RPMI7951 (cell line): ENCODE results near the gene TLK1. TPM values are rescaled to one million over a fixed set of nuclear protein-coding genes. Genes with fewer than 3 reads are reported as not detected.

Experiments used
- DNase-seq: peaks from one replicate; pipeline ENCODE4 v3.0.0-alpha.2; 2012; ENCODE audit warnings: low read depth
- total RNA-seq: library from RNA; depleted of rRNA; stranded (reverse); fragments of >200 nt; shearing (Covaris generic); gene quantifications from 2 replicates; pipeline ENCODE4 v1.2.3, GENCODE V29; 2014

Gene TLK1
- total RNA-seq, 1 experiment from 2014 or later: 13.6 TPM

DNA sequence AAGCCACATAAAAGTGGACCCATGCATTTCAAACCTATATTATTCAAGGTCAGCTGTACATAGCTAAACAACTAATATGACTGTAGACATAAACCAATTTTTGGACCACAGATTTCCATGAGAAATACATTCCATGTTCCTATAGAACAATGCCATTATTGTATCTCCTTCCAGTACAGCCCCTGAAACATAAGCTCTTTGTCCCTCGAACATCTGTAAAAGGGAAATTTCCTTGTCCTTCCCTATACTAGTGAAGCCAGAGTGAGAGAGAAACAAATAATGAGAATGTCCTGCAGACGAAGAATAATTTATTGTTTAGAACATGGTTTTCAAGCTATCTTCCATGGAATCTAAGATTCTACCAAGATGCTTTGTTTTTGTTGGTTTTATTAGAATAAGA is 156.3 kb downstream of the TLK1 start:
- DNase-seq: peak; percentile 28

- DNase-seq: no peak
These were observed 161.0 kb downstream of the TLK1 start for GRCh38 chr2:170999654-171000053.

DNA sequence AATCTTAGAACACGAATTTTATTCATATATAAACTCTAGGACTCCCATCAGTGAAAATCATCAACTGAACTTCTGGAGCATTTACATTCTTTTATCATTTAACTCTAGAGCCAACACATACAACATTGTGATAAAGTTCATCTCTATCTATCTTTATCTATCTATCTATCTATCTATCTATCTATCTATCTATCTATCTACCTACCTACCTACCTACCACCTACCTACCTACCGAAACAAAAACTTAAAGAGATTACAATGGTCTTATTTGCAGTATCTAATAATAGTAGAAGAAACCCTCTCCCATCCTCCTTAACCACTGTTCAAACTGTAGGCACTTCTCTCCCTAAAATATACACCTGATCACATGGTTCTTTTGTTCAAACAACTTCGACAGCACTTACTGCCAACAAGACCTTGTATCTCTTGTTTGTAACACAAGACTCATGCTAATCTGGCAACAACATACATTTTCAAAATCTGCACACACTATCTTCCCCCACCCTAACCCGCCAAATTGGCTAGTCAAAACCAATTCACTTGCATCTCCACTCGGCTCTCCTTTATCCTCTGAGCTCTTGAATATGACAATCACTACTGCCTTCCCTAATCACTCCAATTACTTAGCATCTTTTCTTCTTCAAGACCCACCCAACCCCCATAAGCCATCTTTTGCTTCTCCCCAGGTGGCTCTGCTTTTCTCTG is 162.6 kb downstream of the TLK1 start:
- DNase-seq: no peak

DNA sequence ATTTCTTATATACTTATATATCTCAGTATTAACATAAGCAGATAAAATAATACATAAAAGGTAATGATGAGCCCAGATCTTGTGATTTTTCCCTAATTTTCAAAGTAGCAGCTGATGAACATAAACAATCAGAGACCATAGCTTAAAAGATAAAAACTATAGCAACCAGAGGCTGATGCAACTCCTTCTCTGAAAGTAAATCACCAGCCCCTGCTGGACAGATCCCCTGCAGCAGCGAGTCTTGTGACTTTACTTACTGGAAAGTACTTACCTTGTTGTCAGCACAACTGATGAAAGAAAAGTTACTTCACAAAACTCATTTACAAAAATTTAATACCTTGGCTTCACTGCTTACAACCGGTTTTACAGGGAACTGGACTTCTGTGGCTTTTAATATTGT is 164.4 kb downstream of the TLK1 start:
- DNase-seq: no peak

- DNase-seq: no peak
These were observed 169.1 kb downstream of the TLK1 start for GRCh38 chr2:170991398-170992182.

DNA sequence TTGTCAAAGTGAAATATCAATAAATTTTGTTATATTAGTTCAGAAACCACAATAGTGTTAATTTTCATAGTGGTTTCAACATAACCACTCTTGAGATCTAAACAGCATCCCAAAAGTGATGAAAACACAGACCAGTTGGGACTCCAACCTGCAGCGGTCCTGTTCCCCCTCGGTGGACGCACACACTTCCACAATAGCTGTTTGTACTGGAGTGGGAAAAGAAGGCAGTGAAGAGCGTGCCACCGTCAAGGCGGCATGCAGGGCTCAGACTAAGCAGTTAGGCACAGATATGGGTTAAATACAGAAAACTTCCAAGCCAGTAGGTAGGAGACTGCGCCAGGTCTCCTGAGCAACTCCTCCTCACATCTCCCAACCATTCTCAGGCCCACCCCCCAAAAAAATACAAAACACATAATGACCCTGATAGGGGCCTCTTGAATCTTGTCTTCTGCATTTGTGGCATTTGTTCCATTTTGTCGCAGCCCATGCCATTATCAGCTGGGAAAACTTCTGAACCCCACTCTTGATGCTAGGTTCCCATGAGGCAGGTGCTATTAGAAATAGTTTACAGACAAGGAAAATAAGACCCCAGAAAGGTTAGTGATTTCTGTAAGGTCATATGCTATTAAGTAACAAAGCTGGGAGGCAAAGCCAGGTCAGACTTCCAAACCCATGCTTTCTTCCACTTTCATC is 174.0 kb downstream of the TLK1 start:
- DNase-seq: no peak

DNA sequence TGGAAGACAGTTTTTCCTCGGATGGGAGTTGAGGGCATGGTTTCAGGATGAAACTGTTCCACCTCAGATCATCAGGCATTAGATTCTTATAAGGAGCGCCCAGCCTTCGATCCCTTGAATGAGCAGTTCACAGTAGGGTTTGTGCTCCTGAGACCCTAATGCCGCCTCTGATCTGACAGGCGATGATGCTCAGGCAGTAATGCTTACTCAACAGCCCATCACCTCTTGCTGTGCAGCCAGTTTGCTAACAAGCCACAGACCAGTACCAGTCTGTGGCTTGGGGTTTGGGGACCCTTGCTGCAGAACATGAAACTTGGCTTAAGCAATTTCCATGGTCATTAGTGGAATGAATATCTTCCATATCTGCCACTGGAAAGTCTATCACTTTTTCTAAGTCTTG is 175.3 kb downstream of the TLK1 start:
- no peak for DNase-seq

DNA sequence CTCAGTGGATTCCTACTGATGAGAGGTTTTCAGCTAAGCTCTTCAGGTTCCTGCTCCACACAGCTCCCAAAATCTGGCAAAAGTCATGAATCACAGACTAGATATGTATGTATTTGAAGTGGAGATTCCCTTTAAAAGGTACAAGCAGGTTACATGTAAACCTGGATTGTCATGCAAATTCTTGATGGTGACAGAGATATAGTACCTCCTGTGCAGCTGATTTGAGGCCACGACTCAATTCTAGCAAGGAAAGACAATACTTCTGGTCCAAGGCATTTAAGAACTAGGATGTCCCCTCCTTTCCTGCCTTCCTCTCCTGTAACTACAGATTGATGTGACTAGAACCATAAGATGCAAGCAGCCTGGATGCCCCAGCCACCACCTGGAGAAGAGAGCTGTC is 176.6 kb downstream of the TLK1 start:
- DNase-seq: no peak

GRCh38 chr2:170975943-170976270 is 184.8 kb downstream of the TLK1 start:
- DNase-seq: no peak

DNA sequence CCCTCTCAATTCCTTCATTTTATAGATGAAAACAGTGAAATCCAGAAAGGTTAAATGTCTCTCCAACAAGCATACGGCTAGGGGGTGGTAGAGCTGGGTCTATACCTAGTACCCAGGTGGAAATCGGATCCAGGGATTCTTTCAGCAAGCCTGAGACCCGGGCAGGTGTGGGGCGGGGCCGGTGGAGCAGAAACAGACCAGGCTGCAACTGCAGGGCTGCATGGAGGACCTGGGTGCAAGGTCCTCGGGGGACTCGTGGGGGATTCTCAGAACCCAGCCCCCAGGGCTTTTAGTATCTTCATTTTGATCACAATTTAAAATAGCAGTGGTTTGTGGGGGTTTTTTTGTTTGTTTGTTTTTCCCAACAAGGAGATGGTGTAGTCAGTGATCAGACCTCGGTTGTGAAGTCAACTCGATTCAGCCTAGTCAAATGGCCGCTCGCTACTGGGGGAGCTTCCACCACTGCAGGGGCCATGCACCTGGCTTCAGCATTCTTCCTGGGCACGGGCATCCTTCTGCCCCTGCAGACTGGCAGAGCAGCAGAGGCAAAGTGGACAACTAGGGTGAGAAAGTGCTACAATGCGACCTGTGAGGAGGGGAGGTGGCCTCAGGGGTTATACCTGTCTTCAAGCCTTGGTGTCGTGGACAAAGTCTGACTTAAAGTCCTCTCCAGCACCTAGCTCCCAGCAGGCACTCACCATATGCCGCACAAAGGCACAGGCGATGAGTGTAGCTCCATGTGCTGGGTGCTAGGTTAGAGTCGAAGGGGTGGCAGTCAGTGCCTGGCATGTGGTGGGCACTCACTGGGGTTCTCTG is 185.4 kb downstream of the TLK1 start:
- no peak for DNase-seq

GRCh38 chr2:170974304-170974993 is 186.2 kb downstream of the TLK1 start:
- DNase-seq: peak; percentile 61

DNA sequence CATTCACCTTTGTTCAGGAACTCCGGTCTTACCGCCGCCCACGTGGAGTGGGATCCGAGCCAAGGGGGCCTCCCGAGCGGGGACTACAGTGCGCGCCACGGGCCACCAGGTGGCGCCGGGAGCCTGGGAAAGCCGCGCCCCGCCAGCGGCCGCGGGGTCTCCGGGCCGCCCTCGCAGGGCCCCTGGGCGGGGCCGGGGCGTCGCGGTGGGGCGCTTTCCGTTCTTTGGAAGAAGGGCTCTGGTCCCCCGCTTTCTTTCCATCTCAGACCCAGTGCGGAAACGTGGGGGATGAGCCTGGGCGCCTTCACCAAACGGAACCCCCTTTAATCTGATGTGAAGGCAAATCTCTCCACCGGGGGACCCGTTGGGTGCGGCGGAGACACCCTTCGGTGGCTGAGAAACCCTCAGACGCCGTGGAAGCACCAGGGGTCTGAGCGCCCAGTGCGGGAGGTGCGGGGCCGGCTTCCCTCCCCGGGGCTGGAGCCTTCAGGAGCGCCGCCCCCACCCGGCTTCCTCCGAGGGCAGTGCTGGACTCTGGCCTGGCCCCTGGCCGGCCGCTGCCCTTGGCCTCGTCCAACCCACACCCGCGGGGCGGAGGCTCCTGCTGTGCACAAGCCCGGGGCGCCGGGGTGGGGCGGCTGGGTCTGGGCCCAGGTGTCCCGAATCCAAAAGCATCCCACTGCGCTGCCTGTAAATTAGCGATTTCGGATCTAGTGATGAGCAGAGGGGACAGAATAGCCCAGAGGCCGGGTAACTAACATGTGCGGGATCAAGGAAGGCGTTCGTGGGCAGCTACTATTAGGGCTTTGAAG is 187.0 kb downstream of the TLK1 start:
- DNase-seq: peak; percentile 72

DNA sequence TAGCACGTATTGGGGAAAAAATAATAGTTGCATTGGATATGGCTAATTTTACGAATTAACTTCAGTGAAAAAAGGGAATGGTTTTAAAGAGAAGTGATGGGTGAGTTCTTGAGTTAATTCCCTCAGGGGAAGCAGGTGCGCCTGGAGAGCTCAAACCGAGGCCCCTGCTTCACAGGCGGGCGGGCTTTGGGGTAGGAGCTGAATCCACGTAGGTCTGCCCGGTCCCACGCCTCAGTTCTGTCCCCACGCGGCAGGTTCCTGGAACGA is 187.5 kb downstream of the TLK1 start:
- no peak for DNase-seq

- DNase-seq: peak; percentile 20
These were observed 188.1 kb downstream of the TLK1 start for GRCh38 chr2:170972296-170973224.

- DNase-seq: no peak
These were observed 189.6 kb downstream of the TLK1 start for GRCh38 chr2:170971071-170971470.

DNA sequence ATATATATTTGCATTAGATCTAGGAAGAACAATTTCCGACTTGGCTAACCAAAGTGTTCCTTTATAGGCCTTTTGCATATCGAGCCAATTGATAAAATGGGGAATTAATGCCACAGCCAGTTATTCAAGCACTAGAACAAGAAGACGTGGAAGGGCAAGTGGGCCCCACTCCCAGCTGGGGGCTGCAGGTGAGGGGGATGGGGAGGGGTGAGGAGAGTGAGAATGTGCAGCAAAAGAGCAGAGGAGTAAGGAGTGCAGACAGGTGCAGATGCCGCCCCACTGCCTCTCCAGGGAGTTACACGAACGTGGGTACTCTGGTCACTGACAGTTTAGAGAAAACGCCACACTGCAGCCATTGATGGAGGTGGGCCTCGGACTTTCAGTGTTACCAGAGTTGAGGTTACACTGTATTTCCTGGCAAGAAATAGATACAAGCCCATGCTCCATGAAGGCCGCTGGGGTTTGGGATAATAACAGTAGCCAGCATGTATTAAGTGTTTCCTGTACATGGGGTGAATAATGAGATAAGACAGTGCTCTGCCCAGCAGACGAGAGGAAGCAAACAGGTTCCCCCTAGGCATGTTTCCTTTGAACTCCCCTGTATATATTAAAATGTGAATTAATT is 190.7 kb downstream of the TLK1 start:
- no peak for DNase-seq

DNA sequence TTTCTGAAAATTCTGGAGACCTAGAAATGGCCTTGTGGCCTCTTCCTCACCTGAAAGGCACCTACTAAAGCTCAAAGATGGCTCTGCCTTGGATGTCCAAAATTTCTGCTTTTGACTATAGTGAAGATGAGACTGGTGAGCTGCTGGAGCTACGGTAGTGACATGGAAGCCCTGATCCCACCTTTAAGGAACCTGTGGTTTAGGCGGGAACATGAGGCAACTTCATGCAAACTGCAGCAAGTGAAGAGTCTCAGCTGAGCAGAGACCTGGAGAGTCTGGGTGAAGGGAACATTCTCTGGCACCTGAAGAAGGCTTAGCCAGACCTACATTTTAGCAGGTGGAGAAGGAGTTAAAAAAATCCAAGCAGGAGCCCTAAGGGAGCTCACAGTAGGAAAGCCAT is 191.7 kb downstream of the TLK1 start:
- DNase-seq: no peak

DNA sequence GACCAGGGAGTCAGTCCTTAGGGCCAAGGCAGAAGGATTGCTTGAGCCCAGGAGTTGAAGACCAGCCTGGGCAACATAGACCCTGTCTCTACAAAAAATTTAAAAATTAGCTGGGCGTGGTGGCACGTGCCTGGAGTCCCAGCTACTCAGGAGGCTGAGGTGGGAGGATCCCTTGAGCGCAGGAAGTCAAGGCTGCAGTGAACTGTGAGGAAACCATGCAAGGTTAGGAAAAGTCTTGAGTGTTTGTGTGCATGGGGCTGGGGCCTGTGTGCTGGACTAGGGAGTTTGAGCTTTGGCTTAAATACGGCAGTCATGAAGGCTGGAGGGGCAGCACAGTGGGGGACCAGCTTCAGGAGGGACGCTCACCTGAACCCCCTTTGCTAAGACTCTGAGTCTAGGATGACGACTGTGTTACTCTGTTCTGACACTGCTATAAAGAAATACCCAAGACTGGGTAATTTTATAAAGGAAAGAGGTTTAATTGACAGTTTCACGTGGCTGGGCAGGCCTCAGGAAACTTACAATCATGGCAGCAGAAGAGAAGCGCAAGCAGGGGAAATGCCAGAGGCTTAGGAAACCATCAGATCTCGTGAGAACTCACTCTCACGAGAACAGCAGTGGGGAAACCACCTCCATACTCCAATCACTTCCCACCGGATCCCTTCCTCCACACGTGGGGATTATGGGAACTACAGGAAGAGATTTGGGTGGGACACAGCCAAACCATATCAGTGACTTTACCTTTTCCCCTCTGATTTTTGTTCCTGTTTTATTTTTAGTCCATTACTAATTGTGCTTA is 192.3 kb downstream of the TLK1 start:
- DNase-seq: no peak
